GM23338 (cell line): ENCODE measurements around the gene NCDN.

Experiments
- CREB1 ChIP-seq: fragments of 250-450 bp; sonication (Bioruptor Pico); IDR thresholded peaks from 2 replicates; pipeline ENCODE4 v1.5.0; 2020; ENCODE audit warnings: low read depth, mild to moderate bottlenecking, moderate library complexity
- EZH2 ChIP-seq: fragments of 200-600 bp; sonication (generic); IDR thresholded peaks from one replicate; pipeline ENCODE4 v1.8.0; 2017; ENCODE audit warnings: antibody characterized with exemption, mild to moderate bottlenecking, low read depth; ENCODE audit not compliant: unreplicated experiment
- EZH2phosphoT487 ChIP-seq: fragments of 200-600 bp; sonication (generic); IDR thresholded peaks from one replicate; pipeline ENCODE4 v1.8.1; 2018; ENCODE audit warnings: antibody characterized with exemption; ENCODE audit not compliant: unreplicated experiment
- JUNB ChIP-seq: IDR thresholded peaks from one replicate; pipeline ENCODE4 v1.6.1; 2016; ENCODE audit warnings: antibody characterized with exemption; ENCODE audit not compliant: unreplicated experiment
- NANOG ChIP-seq: IDR thresholded peaks from 2 replicates; pipeline ENCODE4 v1.6.1; 2016; ENCODE audit warnings: antibody characterized with exemption, borderline replicate concordance
- POLR2AphosphoS5 ChIP-seq: IDR thresholded peaks from 2 replicates; pipeline ENCODE4 v1.6.1; 2016; ENCODE audit warnings: antibody characterized with exemption, low read depth
- STAT1 ChIP-seq: IDR thresholded peaks from one replicate; pipeline ENCODE4 v1.6.1; 2016; ENCODE audit warnings: antibody characterized with exemption; ENCODE audit not compliant: unreplicated experiment
- ZNF114 ChIP-seq: fragments of 250-450 bp; sonication (Bioruptor Pico); IDR thresholded peaks from 2 replicates; pipeline ENCODE4 v1.5.0; 2020; ENCODE audit warnings: mild to moderate bottlenecking, moderate library complexity
- TF ChIP-seq, protein P1 (sequence below), 2 experiments: fragments of 200-600 bp in 1 of 2; sonication (generic) in 1 of 2; conservative IDR thresholded peaks; 2 replicates each; pipeline versions ENCODE4 v1.5.1 to v1.6.1; 2016 to 2017; ENCODE audit warnings: antibody characterized with exemption in 2 of 2, low read depth in 2 of 2, mild to moderate bottlenecking in 2 of 2, moderate library complexity in 1 of 2
- TF ChIP-seq, protein P2 (sequence below): IDR thresholded peaks from one replicate; pipeline ENCODE4 v1.6.1; 2018; ENCODE audit warnings: antibody characterized with exemption; ENCODE audit not compliant: unreplicated experiment
- TF ChIP-seq, protein P3 (sequence below): IDR thresholded peaks from 2 replicates; pipeline ENCODE4 v1.6.1; 2016; ENCODE audit warnings: antibody characterized with exemption
- TF ChIP-seq, protein P4 (sequence below): fragments of 250-450 bp; sonication (Bioruptor Pico); IDR thresholded peaks from 2 replicates; pipeline ENCODE4 v1.5.0; 2020; ENCODE audit warnings: mild to moderate bottlenecking, moderate library complexity

DNA sequence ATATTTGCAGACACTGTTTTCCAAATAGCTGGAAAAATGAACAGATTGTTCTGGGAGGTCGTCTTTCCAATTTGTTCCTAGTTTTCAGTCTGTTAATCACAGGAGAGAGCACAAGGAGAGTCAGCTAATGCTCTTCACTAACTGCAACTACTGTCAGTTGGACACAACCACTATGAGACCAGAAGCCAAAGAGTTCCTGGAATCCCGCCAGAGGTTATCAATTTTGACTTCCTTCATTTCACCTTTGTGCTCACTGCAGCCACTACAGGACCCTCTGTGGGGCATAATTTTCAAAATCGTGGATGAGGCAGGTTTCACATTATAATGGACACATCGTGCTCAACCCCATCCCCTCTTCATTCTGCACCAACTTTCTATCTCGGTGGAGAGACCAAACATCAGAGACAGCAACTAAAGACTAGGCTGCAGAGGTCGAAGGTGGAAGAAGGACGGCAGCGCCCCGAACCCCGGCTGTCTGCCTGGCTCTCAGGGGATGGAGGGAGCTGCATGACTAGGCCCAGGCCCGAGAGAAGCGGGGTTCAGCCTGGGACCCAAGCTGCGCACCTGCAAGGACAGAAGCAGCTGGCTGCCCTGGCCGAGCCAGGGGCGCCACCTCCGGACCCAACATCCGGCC lies 998 bp upstream of the NCDN start:
- TF ChIP-seq, protein P1, sequence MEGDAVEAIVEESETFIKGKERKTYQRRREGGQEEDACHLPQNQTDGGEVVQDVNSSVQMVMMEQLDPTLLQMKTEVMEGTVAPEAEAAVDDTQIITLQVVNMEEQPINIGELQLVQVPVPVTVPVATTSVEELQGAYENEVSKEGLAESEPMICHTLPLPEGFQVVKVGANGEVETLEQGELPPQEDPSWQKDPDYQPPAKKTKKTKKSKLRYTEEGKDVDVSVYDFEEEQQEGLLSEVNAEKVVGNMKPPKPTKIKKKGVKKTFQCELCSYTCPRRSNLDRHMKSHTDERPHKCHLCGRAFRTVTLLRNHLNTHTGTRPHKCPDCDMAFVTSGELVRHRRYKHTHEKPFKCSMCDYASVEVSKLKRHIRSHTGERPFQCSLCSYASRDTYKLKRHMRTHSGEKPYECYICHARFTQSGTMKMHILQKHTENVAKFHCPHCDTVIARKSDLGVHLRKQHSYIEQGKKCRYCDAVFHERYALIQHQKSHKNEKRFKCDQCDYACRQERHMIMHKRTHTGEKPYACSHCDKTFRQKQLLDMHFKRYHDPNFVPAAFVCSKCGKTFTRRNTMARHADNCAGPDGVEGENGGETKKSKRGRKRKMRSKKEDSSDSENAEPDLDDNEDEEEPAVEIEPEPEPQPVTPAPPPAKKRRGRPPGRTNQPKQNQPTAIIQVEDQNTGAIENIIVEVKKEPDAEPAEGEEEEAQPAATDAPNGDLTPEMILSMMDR (conservative IDR thresholded peaks at IDR 0.05; ENCODE audit: low read depth in 2 of 2), result no peak; a peak in 1 of 4 replicates
- TF ChIP-seq POLR2AphosphoS5, result no peak
- no peak for TF ChIP-seq EZH2
- TF ChIP-seq, protein P2, sequence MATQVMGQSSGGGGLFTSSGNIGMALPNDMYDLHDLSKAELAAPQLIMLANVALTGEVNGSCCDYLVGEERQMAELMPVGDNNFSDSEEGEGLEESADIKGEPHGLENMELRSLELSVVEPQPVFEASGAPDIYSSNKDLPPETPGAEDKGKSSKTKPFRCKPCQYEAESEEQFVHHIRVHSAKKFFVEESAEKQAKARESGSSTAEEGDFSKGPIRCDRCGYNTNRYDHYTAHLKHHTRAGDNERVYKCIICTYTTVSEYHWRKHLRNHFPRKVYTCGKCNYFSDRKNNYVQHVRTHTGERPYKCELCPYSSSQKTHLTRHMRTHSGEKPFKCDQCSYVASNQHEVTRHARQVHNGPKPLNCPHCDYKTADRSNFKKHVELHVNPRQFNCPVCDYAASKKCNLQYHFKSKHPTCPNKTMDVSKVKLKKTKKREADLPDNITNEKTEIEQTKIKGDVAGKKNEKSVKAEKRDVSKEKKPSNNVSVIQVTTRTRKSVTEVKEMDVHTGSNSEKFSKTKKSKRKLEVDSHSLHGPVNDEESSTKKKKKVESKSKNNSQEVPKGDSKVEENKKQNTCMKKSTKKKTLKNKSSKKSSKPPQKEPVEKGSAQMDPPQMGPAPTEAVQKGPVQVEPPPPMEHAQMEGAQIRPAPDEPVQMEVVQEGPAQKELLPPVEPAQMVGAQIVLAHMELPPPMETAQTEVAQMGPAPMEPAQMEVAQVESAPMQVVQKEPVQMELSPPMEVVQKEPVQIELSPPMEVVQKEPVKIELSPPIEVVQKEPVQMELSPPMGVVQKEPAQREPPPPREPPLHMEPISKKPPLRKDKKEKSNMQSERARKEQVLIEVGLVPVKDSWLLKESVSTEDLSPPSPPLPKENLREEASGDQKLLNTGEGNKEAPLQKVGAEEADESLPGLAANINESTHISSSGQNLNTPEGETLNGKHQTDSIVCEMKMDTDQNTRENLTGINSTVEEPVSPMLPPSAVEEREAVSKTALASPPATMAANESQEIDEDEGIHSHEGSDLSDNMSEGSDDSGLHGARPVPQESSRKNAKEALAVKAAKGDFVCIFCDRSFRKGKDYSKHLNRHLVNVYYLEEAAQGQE, result no peak
- no peak for TF ChIP-seq CREB1
- TF ChIP-seq EZH2phosphoT487, result no peak
- no peak for TF ChIP-seq NANOG
- no peak for TF ChIP-seq JUNB
- TF ChIP-seq STAT1, result no peak
- TF ChIP-seq, protein P3, sequence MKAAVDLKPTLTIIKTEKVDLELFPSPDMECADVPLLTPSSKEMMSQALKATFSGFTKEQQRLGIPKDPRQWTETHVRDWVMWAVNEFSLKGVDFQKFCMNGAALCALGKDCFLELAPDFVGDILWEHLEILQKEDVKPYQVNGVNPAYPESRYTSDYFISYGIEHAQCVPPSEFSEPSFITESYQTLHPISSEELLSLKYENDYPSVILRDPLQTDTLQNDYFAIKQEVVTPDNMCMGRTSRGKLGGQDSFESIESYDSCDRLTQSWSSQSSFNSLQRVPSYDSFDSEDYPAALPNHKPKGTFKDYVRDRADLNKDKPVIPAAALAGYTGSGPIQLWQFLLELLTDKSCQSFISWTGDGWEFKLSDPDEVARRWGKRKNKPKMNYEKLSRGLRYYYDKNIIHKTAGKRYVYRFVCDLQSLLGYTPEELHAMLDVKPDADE, result no peak
- TF ChIP-seq, protein P4, sequence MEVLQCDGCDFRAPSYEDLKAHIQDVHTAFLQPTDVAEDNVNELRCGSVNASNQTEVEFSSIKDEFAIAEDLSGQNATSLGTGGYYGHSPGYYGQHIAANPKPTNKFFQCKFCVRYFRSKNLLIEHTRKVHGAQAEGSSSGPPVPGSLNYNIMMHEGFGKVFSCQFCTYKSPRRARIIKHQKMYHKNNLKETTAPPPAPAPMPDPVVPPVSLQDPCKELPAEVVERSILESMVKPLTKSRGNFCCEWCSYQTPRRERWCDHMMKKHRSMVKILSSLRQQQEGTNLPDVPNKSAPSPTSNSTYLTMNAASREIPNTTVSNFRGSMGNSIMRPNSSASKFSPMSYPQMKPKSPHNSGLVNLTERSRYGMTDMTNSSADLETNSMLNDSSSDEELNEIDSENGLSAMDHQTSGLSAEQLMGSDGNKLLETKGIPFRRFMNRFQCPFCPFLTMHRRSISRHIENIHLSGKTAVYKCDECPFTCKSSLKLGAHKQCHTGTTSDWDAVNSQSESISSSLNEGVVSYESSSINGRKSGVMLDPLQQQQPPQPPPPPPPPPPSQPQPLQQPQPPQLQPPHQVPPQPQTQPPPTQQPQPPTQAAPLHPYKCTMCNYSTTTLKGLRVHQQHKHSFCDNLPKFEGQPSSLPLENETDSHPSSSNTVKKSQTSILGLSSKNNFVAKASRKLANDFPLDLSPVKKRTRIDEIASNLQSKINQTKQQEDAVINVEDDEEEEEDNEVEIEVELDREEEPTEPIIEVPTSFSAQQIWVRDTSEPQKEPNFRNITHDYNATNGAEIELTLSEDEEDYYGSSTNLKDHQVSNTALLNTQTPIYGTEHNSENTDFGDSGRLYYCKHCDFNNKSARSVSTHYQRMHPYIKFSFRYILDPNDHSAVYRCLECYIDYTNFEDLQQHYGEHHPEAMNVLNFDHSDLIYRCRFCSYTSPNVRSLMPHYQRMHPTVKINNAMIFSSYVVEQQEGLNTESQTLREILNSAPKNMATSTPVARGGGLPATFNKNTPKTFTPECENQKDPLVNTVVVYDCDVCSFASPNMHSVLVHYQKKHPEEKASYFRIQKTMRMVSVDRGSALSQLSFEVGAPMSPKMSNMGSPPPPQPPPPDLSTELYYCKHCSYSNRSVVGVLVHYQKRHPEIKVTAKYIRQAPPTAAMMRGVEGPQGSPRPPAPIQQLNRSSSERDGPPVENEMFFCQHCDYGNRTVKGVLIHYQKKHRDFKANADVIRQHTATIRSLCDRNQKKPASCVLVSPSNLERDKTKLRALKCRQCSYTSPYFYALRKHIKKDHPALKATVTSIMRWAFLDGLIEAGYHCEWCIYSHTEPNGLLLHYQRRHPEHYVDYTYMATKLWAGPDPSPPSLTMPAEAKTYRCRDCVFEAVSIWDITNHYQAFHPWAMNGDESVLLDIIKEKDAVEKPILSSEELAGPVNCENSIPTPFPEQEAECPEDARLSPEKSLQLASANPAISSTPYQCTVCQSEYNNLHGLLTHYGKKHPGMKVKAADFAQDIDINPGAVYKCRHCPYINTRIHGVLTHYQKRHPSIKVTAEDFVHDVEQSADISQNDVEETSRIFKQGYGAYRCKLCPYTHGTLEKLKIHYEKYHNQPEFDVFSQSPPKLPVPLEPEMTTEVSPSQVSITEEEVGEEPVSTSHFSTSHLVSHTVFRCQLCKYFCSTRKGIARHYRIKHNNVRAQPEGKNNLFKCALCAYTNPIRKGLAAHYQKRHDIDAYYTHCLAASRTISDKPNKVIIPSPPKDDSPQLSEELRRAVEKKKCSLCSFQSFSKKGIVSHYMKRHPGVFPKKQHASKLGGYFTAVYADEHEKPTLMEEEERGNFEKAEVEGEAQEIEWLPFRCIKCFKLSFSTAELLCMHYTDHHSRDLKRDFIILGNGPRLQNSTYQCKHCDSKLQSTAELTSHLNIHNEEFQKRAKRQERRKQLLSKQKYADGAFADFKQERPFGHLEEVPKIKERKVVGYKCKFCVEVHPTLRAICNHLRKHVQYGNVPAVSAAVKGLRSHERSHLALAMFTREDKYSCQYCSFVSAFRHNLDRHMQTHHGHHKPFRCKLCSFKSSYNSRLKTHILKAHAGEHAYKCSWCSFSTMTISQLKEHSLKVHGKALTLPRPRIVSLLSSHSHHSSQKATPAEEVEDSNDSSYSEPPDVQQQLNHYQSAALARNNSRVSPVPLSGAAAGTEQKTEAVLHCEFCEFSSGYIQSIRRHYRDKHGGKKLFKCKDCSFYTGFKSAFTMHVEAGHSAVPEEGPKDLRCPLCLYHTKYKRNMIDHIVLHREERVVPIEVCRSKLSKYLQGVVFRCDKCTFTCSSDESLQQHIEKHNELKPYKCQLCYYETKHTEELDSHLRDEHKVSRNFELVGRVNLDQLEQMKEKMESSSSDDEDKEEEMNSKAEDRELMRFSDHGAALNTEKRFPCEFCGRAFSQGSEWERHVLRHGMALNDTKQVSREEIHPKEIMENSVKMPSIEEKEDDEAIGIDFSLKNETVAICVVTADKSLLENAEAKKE, result no peak
- TF ChIP-seq ZNF114, result no peak
